Stimulated activated CD4-positive, alpha-beta T cell treated with anti-CD3 and anti-CD28 coated beads, Interleukin-15, amount 100 ng/mL, for 1 hour (primary cell): ENCODE measurements around the gene ATIC.

Source experiments
- DNase-seq, 2 donors: peaks; one replicate each; pipeline ENCODE4 v3.0.0-alpha.2; 2020; ENCODE audit warnings: low read depth in 1 of 2, low spot score in 1 of 2

The ATIC gene

GRCh38 chr2:215374642-215375466, 63.0 kb downstream of the ATIC start:
- no peak for DNase-seq

DNA sequence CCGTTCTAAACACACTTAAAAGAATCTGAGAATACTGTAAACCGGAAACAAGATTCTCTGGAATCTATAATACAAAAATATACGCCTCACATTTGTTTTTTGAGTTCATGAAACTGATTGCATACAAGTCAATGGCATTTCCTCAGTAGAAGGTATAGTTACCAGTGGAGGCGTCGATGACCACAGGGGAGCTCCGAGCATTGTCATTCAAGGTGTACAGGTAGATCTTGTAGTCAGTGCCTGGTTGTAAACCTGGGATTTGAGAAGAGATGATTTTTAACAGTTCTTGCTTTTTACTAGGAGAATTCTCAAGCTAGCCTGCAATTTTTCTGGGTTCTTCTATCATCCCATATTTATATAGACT, 63.6 kb downstream of the ATIC start:
- DNase-seq = no peak

- no peak for DNase-seq
Observed at GRCh38 chr2:215376103-215376780, 64.4 kb downstream of the ATIC start.

- DNase-seq = no peak
Observed at GRCh38 chr2:215377283-215377682, 65.4 kb downstream of the ATIC start.

- DNase-seq = no peak
Observed at GRCh38 chr2:215378045-215378444, 66.2 kb downstream of the ATIC start.

DNA sequence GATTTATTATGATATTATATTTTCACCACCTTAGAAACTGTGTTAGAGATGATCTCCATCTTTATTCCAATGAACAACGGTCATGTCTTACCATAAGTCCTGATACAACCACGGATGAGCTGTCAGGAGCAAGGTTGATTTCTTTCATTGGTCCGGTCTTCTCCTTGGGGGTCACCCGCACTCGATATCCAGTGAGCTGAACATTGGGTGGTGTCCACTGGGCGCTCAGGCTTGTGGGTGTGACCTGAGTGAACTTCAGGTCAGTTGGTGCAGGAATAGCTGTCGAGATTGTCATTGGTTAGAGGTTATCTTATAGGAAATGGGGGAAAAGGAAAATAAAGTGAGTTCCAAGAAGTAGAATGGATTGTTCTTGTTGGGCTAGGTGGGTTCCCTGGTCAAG, 67.2 kb downstream of the ATIC start:
- DNase-seq = no peak

DNA sequence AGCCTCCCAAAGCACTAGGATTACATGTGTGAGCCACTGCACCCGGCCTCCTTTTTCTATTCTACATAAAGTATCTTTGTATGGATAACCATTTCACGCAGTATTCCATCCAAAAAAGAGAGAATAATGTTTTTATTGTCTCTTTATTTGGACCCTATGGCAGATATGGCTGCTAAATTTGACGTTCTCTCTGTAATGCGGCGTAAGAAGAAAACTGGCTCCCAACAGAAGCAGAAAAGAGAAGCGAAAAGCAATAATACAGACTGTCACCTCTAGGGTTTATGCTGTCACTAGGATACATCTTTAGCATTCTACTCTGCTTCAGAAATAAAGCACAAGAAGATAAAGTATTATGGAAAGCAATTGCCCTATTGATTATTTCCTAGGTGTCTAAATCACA, 68.1 kb downstream of the ATIC start:
- no peak for DNase-seq

- DNase-seq = no peak
Observed at GRCh38 chr2:215380699-215381098, 68.8 kb downstream of the ATIC start.

GRCh38 chr2:215382011-215382410, 70.2 kb downstream of the ATIC start:
- no peak for DNase-seq

GRCh38 chr2:215382480-215382879, 70.6 kb downstream of the ATIC start:
- DNase-seq = no peak

GRCh38 chr2:215383652-215384279, 71.9 kb downstream of the ATIC start:
- no peak for DNase-seq

GRCh38 chr2:215384710-215385109, 72.9 kb downstream of the ATIC start:
- no peak for DNase-seq

- DNase-seq = no peak
Observed at GRCh38 chr2:215386566-215386965, 74.7 kb downstream of the ATIC start.

GRCh38 chr2:215388002-215388728, 76.3 kb downstream of the ATIC start:
- no peak for DNase-seq

GRCh38 chr2:215390550-215390913, 78.7 kb downstream of the ATIC start:
- DNase-seq = no peak

DNA sequence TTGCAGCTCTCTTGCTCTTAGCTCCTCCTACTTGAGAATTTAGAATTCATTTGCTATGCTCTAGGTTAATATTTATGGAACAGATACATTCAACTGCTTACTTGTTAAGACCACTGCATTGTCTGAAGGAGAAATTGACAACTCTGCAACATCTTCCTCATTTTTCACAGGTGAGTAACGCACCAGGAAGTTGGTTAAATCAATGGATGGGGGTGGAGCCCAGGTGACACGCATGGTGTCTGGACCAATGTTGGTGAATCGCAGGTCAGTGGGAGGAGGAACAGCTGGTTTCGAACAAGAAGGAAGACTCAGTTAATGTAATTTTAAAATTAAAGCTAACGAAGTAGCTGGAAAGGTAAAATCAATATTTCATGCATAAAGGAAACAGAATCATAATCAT, 79.7 kb downstream of the ATIC start:
- no peak for DNase-seq

- DNase-seq = no peak
Observed at GRCh38 chr2:215392164-215392563, 80.3 kb downstream of the ATIC start.

DNA sequence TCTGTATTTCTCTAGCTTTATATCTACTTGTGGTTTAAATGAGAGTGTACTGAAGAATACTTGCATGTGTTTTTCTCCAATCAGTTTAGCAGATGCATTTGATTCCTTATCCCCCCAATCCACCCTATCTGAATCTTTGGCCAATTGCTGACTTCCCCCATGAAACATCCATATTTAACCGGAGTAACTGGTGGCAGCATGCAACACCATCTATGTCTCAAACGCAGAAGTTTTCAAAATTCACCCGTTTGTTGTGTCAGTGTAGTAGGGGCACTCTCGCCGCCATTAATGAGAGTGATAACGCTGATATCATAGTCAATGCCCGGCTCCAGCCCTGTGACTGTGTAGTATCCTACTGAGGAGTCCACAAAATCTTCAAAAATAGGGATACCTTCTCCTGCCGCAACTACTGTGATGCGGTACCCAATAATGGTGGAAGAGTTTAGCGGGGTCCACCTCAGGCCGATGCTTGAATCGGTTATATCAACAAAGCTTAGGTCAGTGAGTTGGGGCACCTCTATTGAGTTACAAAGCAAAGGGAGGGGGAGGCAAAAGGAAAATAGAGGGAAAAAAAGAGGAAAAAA, 80.9 kb downstream of the ATIC start:
- no peak for DNase-seq

DNA sequence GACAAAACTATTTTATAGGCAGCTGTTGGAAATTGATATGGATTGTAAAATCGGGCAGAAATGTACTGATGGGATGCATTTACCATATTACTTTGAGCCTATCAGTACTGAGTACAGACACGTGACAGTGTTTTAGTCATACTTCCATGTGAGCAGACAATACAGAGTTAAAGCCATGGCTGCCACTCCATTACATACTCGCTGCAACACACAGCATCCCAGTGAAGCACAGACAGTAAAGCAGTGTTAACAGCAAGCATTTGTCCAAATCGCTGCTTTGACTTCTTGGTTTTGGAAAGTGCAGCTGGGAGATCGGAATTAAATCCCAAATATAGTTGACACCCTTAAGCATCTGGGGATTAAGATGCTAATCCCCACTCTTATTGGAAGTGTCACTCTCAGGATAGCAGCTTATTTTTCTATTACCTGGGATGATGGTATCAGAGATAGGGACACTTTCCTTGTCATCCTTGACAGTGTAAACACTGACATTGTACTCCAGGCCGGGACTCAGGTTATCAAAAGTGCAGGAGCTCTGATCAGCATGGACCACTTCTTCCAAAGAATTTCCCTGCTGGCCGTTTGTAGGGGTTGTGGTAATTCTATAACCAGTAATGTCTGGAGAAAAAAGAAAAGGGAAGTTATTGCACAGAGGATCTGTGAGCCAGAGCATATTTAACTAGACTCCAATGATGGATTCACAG, 82.4 kb downstream of the ATIC start:
- DNase-seq = no peak

DNA sequence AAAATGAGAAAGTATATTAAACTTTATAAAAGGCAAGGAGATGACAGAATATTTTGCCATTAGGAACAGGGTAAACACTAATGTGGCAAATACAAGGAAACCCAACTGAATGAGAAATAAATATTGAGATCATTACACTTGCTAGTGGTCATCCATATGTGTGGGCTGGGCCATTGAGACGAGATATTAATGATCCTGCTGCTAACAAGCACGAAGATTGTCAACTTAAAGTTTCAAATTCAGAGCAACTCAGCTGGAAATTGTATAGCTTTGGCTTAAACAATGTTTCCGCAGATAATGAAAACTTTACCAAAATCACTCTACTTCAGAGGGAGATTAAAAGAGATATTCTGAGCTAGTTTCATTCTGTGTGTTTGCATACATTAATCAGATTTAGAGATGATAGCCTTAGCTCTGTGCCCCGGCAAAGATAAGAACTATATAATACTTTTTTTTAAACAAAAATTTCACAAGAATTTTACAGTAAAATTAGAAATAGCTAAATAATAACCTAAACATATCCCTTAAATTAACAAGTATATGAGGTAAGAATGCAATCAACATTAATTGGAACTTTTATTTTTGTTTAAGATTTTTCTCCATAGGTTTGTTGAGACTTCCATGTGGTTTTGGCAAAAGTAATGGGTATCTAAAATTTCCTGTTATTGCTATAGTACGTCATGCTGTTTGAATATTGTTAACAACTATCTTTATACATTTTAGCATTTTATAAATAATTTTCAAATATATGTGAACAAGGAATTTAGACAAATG, 84.0 kb downstream of the ATIC start:
- no peak for DNase-seq
